Mucosa of descending colon (tissue), 3 donors: ENCODE measurements around the gene BORCS5. TPM values are rescaled to one million over a fixed set of nuclear protein-coding genes. Genes with fewer than 3 reads are reported as not detected.

Experiments used
- ATAC-seq: fragments of 200-7000 bp; cut with Tn5 transposase; one replicate; pipeline ENCODE4 v1.9.1; 2020; ENCODE audit warnings: mild to moderate bottlenecking, moderate library complexity
- DNase-seq, 3 donors: peaks; one replicate each; pipeline ENCODE4 v3.0.0-alpha.2; 2020
- H3K36me3 ChIP-seq: fragments of 200-600 bp; one replicate; pipeline ENCODE4 v1.8.0; 2021; ENCODE audit warnings: low read depth, mild to moderate bottlenecking
- H3K4me1 ChIP-seq: fragments of 200-600 bp; one replicate; pipeline ENCODE4 v1.8.0; 2021; ENCODE audit warnings: low read depth, mild to moderate bottlenecking
- H3K4me3 ChIP-seq: fragments of 200-600 bp; one replicate; pipeline ENCODE4 v1.8.0; 2021; ENCODE audit warnings: mild to moderate bottlenecking
- H3K9me3 ChIP-seq: fragments of 200-600 bp; one replicate; pipeline ENCODE4 v1.8.0; 2021; ENCODE audit warnings: mild to moderate bottlenecking
- intact Hi-C, 2 donors: fragments of 100-400 bp; cut with DNase I in 1 of 2; cut with micrococcal nuclease in 1 of 2; formaldehyde crosslinking; loops; one replicate each; pipeline versions ENCODE4 v1.11.0 to v1.11.1; 2022; cut with DNase I, micrococcal nuclease
- total RNA-seq, 3 donors: library from RNA; stranded (reverse); fragmentation: NEBNext Ultra II Directional in 2 of 3; extraction: Animal tissue kit (Norgen Biotek cat#: 25700) in 2 of 3; gene quantifications; one replicate each; pipeline versions ENCODE4 v1.2.1 to v1.2.4, GENCODE V29; 2021 to 2023
- TF ChIP-seq, protein P1 (sequence below): fragments of 200-600 bp; IDR thresholded peaks from one replicate; pipeline ENCODE4 v1.8.0; 2022; ENCODE audit warnings: antibody characterized with exemption, mild to moderate bottlenecking
- donor health status: DM: no; HTN: no; CAD: no; lungs with moderate emphysema.
- donor health status: DM: no; HTN: no; CAD: no.
- donor health status: DM: no; HTN: yes; CAD: no.

BORCS5 gene
- total RNA-seq, 3 donors from 2014 or later: 12.1 to 18.1 (median 15.0) TPM

GRCh38 chr12:12365931-12366431, 9.1 kb downstream of the BORCS5 start:
- TF ChIP-seq, protein P1, sequence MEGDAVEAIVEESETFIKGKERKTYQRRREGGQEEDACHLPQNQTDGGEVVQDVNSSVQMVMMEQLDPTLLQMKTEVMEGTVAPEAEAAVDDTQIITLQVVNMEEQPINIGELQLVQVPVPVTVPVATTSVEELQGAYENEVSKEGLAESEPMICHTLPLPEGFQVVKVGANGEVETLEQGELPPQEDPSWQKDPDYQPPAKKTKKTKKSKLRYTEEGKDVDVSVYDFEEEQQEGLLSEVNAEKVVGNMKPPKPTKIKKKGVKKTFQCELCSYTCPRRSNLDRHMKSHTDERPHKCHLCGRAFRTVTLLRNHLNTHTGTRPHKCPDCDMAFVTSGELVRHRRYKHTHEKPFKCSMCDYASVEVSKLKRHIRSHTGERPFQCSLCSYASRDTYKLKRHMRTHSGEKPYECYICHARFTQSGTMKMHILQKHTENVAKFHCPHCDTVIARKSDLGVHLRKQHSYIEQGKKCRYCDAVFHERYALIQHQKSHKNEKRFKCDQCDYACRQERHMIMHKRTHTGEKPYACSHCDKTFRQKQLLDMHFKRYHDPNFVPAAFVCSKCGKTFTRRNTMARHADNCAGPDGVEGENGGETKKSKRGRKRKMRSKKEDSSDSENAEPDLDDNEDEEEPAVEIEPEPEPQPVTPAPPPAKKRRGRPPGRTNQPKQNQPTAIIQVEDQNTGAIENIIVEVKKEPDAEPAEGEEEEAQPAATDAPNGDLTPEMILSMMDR: no peak
- ATAC-seq (no peak), DNase-seq (no peak)
- intact Hi-C loops: no loop called here
- H3K36me3 ChIP-seq: no peaks in the 10 kb centered on the region
- no peaks in the 10 kb centered on the region for H3K9me3 ChIP-seq
- peaks cover 4% of the 10 kb centered on the region for H3K4me1 ChIP-seq
- H3K4me3 ChIP-seq: no peak overlapping the region

DNA sequence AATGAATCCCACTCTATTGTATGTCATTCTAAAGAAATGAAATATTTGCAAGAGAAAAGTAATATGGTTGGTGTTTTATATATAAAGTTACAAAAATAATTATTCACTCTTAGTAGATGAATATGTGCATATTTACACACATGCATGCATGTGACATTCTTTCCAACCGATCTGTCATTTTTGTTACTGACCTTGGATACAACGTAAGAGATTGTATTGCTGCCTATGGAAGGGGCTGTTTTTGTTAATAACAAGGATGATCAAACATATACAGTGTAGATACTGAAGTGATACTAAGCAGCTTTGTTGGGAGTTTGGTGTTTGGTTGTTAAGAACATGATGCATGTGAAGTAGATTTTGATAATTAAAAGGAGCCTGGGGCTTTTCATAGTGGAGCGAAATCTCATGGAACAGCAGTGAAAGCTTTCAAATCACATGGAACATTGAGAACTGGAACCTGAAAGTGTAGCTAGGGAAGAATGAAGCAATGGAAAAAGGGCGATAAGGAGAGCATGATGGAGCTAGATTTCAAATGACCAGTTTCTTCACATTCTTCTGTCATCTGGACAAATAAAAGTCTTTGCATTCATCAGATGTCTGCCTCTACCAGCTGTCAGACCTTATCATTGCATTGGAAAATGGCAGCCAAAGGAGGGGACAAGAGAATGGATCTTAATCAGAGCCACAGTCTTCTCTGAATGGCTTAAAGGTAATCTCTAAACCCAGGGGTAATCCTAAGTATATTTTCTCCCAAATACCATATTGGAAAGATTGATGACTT, 10.0 kb downstream of the BORCS5 start:
- intact Hi-C loops: no loop called here
- Histone ChIP-seq H3K36me3 (no peaks in the 10 kb centered on the region), H3K9me3 (no peaks in the 10 kb centered on the region), H3K4me3 (no peak overlapping the region), H3K4me1 (peaks cover 4% of the 10 kb centered on the region)
- DNase-seq: no peak
- TF ChIP-seq, protein P1: no peak
- no peak for ATAC-seq

- TF ChIP-seq, protein P1: no peak
- no peak for ATAC-seq
- H3K4me3 ChIP-seq: no peak overlapping the region
- intact Hi-C loops: no loop called here
- no peaks in the 10 kb centered on the region for H3K9me3 ChIP-seq
- peaks cover 4% of the 10 kb centered on the region for H3K4me1 ChIP-seq
- H3K36me3 ChIP-seq: no peaks in the 10 kb centered on the region
- no peak for DNase-seq
Observed at GRCh38 chr12:12367482-12367998, 10.7 kb downstream of the BORCS5 start.

DNA sequence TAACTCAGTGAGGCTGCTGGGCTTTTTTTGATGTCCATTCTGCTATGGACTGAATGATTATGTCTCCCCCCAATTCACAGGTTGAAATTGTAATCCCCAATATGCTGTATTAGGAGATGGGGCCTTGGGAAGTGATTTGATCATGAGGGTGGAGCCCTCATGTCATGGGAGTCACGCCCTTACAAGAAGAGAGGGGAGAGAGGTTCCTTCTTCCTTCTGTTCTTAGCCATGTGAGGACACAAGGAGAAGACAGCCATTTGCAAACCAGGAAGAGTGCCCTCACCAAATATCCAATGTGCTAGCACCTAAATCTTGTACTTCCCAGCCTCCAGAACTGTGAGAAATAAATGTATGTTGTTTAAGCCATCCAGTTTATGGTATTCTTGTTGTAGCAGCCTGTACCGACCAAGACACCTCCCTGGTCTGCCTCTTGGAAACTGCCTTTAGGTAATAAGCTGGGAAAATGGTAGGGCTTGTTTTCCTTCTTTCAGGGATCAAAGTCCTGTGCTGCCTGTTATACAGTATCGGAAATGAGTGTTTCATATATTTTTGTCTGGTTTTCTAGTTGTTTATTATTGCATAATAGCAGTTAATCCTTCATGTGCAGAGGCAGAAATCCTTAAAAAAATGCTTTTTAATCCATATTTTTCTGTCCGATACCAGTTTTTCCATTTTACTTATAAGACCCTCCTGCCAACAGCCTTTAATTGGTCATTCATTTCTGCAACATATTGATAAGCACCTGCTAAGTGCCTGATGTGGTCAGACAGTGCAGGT, 16.3 kb downstream of the BORCS5 start:
- no peaks in the 10 kb centered on the region for H3K9me3 ChIP-seq
- intact Hi-C loops: loop anchor here (10.0 kb wide), 3 partner anchors 192 to 332 kb away; partner anchors contain the start of genes DUSP16 (in 1 of the 2) and GPR19 (in 1 of the 2)
- H3K4me1 ChIP-seq: peaks cover 7% of the 10 kb centered on the region
- peak; percentile 83 for ATAC-seq
- TF ChIP-seq, protein P1: no peak
- DNase-seq: peak in 1 of 3 donors; percentile 35
- H3K36me3 ChIP-seq: no peaks in the 10 kb centered on the region
- no peak overlapping the region for H3K4me3 ChIP-seq

DNA sequence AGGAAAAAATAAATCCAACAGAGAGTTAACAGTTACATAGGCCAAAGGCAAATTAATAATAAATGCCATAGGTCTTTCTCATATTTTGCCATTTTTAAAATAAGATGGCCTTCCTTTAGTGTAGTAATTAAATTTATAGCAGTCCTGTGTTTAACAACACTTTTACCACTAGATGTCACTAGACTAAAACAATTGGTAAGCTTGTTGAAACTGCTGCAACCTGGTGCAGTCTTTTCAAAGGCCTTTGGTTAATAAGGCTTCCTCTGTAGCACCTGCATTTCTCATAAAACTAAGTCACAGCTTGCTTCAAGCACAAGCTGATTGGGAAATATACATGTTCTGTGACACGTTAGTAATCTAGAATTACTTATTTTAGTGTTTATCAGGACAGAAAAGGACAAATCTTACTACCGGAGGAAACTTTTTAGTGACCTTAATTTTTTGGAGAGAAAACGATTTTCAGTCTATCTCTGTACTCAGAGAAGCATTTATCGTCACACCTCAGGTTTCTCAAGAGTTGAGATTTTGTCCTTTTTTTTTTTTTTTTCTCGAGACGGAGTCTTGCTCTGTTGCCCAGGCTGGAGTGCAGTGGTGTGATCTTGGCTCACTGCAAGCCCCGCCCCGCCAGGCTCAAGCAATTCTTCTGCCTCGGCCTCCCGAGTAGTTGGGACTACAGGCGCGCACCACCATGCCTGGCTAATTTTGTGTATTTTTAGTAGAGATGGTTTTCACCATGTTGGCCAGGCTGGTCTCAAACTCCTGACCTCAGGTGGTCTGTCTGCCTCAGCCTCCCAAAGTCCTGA, 20.0 kb downstream of the BORCS5 start:
- no peaks in the 10 kb centered on the region for H3K9me3 ChIP-seq
- TF ChIP-seq, protein P1: peak; percentile 28
- no peak overlapping the region for H3K4me3 ChIP-seq
- peaks cover 17% of the 10 kb centered on the region for H3K4me1 ChIP-seq
- H3K36me3 ChIP-seq: no peaks in the 10 kb centered on the region
- DNase-seq: no peak
- intact Hi-C loops: loop anchor here (10.0 kb wide), 3 partner anchors 188 to 328 kb away; partner anchors contain the start of genes DUSP16 (in 1 of the 2) and GPR19 (in 1 of the 2)
- ATAC-seq: peak; percentile 83
